ENCODE results near the gene TP53I3.
A peak's percentile ranks its signal among the peaks of the same experiment; 100 is the strongest.

Gene TP53I3

GRCh38 chr2:24052951-24053350 lies 31.7 kb downstream of the TP53I3 start:
- no peak for TF ChIP-seq CTCF (IDR thresholded peaks at IDR 0.05; ENCODE audit: low read depth, low read length, missing control alignments)
- no peak for DNase-seq (ENCODE audit: extremely low read depth, low read depth)
- no peak overlapping the region for H3K4me3 ChIP-seq (replicated peaks; ENCODE audit: low read depth, low read length)

GRCh38 chr2:24051833-24052232 lies 32.8 kb downstream of the TP53I3 start:
- no peak for TF ChIP-seq CTCF (IDR thresholded peaks at IDR 0.05; ENCODE audit: low read depth, low read length, missing control alignments)

GRCh38 chr2:24050041-24050979 lies 34.3 kb downstream of the TP53I3 start:
- H3K4me3 ChIP-seq (replicated peaks; ENCODE audit: low read depth, low read length) = peak overlapping the region; percentile 55
- TF ChIP-seq CTCF (IDR thresholded peaks at IDR 0.05; ENCODE audit: low read depth, low read length, missing control alignments) = no peak
- no peak for DNase-seq (ENCODE audit: extremely low read depth, low read depth)

More at GRCh38 chr2:24051833-24052232, 32.8 kb downstream of the TP53I3 start:
- H3K4me3 ChIP-seq (replicated peaks; ENCODE audit: low read depth, low read length) = no peak overlapping the region
- DNase-seq (ENCODE audit: extremely low read depth, low read depth) = no peak

- no peak for TF ChIP-seq CTCF (IDR thresholded peaks at IDR 0.05; ENCODE audit: low read depth, low read length, missing control alignments)
- peak; percentile 29 for DNase-seq (ENCODE audit: extremely low read depth, low read depth)
- peak within 1 kb of the TSS; percentile 55 for H3K4me3 ChIP-seq (replicated peaks; ENCODE audit: low read depth, low read length)
These were observed 35.1 kb downstream of the TP53I3 start, which contains the start of gene FKBP1B for GRCh38 chr2:24049485-24050021. Gene FKBP1B, plus strand, starts transcription at chr2:24049741. Its CDS starts 109 bp downstream, at chr2:24049850.

- peak overlapping the region; percentile 55 for H3K4me3 ChIP-seq (replicated peaks; ENCODE audit: low read depth, low read length)
- TF ChIP-seq CTCF (IDR thresholded peaks at IDR 0.05; ENCODE audit: low read depth, low read length, missing control alignments) = no peak
These were observed 35.7 kb downstream of the TP53I3 start for GRCh38 chr2:24048769-24049484.

GRCh38 chr2:24047703-24048033 lies 37.0 kb downstream of the TP53I3 start:
- no peak overlapping the region for H3K4me3 ChIP-seq (replicated peaks; ENCODE audit: low read depth, low read length)
- no peak for DNase-seq (ENCODE audit: extremely low read depth, low read depth)
- TF ChIP-seq CTCF (IDR thresholded peaks at IDR 0.05; ENCODE audit: low read depth, low read length, missing control alignments) = no peak

More at GRCh38 chr2:24048769-24049484, 35.7 kb downstream of the TP53I3 start:
- no peak for DNase-seq (ENCODE audit: extremely low read depth, low read depth)

All from HFF-Myc (cell line).